Measurements from ENCODE around the gene FNTB.

DNA sequence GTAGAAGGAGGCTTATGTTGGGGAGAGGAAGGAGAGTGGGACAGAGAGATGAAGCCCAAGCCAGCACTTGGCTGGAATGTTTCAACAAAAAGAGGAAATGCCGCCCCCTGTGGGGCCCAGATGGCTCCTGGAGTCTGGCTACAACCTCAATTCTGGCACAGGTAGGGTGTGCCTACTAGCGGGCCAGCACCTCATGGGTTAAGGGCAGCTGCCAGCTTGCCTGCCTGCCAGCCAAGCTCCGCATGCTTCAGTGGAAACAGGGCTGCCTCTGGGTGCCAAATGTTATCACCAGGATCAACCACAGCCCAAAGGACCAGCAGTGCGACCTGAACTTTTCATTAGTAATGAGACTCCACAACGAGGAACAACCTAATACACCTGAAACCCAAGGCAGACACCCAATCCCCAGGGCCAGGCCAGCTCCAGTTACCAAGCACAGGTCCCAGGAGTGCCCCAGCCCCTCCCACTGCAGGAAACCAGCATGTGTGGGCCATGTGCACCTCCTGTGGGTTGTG, 25.9 kb upstream of the FNTB start:
- no peak for TF ChIP-seq FOXM1 (IDR thresholded peaks at IDR 0.05; ENCODE audit: borderline replicate concordance, low read depth)
- TF ChIP-seq TAF1 (IDR thresholded peaks at IDR 0.05; ENCODE audit: low read depth), result no peak
- TF ChIP-seq TEAD4 (IDR thresholded peaks at IDR 0.05), result no peak; the same call in 1 of the 2 replicates
- no peak for TF ChIP-seq EP300 (IDR thresholded peaks at IDR 0.05; ENCODE audit: borderline replicate concordance)
- no peak for TF ChIP-seq EGR1 (IDR thresholded peaks at IDR 0.05)
- TF ChIP-seq, protein P1, sequence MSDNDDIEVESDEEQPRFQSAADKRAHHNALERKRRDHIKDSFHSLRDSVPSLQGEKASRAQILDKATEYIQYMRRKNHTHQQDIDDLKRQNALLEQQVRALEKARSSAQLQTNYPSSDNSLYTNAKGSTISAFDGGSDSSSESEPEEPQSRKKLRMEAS (IDR thresholded peaks at IDR 0.05), result no peak
- 0 out of 2 replicates have a peak, but pooled peaks have one; percentile 44 for TF ChIP-seq TCF12 (IDR thresholded peaks at IDR 0.05; ENCODE audit: low read depth)
- no peak for TF ChIP-seq CEBPB (IDR thresholded peaks at IDR 0.05)
- no peak for TF ChIP-seq YY1 (IDR thresholded peaks at IDR 0.05; ENCODE audit: low read depth)
- peak; percentile 32; the same call in 1 of the 2 replicates for TF ChIP-seq RAD21 (IDR thresholded peaks at IDR 0.05; ENCODE audit: low read depth)
- TF ChIP-seq, protein P2, sequence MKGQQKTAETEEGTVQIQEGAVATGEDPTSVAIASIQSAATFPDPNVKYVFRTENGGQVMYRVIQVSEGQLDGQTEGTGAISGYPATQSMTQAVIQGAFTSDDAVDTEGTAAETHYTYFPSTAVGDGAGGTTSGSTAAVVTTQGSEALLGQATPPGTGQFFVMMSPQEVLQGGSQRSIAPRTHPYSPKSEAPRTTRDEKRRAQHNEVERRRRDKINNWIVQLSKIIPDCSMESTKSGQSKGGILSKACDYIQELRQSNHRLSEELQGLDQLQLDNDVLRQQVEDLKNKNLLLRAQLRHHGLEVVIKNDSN (IDR thresholded peaks at IDR 0.05), result no peak
- TF ChIP-seq CREB1 (IDR thresholded peaks at IDR 0.05; ENCODE audit: low read depth), result no peak
